ENCODE data around the gene NTSR1.

DNA sequence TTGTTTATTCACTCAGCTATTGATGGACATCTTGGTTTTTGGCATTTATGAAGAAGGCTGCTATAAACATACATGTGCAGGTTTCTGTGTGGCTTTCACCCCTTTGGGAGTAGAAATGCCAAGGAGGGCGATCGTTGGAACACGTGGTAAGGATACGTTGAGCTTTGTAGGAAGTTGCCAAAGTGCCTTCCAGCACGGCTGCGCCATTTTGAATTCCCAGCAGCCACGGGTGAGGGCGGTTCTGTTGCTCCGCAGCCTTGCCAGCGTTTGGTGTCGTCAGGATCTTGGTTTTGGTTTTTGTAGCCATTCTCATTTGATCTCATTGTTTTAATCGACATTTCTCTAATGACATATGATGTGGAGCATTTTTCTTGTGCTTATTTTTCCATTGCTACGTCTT, 21.8 kb downstream of the NTSR1 start:
- TF ChIP-seq, protein P1, sequence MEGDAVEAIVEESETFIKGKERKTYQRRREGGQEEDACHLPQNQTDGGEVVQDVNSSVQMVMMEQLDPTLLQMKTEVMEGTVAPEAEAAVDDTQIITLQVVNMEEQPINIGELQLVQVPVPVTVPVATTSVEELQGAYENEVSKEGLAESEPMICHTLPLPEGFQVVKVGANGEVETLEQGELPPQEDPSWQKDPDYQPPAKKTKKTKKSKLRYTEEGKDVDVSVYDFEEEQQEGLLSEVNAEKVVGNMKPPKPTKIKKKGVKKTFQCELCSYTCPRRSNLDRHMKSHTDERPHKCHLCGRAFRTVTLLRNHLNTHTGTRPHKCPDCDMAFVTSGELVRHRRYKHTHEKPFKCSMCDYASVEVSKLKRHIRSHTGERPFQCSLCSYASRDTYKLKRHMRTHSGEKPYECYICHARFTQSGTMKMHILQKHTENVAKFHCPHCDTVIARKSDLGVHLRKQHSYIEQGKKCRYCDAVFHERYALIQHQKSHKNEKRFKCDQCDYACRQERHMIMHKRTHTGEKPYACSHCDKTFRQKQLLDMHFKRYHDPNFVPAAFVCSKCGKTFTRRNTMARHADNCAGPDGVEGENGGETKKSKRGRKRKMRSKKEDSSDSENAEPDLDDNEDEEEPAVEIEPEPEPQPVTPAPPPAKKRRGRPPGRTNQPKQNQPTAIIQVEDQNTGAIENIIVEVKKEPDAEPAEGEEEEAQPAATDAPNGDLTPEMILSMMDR (IDR thresholded peaks at IDR 0.05), result no peak
- no peak for TF ChIP-seq POLR2A (IDR thresholded peaks at IDR 0.05)

Measured in ovary (tissue), 3 donors.